ENCODE data around the gene AIFM1.

DNA sequence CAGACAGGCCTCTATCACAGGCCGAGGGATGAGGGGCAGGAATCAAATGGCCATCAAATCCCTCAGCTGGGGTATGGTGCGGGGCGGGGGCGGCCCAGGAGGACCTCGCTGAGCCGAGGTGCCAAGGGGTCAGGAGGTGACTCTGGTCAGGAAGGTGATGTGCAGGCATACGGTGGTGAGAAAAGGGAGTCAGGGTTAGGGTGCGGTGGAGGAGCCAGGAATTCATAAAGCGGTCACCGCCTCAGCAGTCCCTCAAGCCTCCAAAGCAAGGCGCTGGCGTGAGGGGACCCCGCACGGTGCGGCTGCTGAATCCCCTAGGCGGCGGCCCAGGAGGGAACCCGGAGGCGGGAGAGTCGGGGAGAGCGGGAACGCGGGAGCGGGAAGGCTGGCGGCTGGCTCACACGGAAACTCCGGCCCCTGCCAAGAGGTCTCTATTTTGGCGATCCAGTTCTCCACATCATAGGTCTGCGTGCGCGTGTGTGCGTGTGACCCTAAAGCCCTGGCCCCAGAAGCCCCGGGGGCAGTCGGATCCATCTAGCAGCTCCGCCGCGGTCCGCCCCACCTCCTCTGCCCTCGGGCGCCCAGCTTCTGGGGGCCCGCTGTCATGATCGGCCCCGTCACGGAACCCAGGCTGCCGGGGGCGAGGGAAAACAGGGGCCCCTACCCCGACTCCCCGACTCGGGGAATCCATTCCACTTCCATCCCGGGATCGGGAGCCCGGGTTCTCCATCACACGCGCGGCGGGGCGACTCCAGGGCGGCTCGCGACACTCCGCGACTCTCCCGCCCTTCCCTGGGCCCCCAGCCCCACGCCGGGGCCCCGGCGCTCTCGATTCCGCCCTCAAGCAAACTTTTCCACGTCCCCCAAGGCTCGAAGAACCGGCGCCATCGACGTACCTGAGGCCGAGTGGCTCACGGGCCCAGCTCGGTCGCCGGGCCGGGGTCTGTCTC lies 55.9 kb downstream of the AIFM1 start:
- no peak for TF ChIP-seq CTCF (conservative IDR thresholded peaks at IDR 0.05; ENCODE audit: low read depth, low read length)
- no peak for TF ChIP-seq EZH2 (IDR thresholded peaks at IDR 0.05; ENCODE audit: borderline replicate concordance, low read depth, low read length, poor library complexity, severe bottlenecking)
